Activated CD4-positive, CD25-positive, alpha-beta regulatory T cell treated with anti-CD3 and anti-CD28 coated beads, Interleukin-2, amount 50 U/mL, for 16 hours (primary cell): ENCODE measurements around the gene GJB4.
"Not testable (repeated sequence)": the region's sequence is repeated elsewhere in the genome, so short reads cannot be mapped to it uniquely, and the experiment has no call there.

Source experiments
- DNase-seq: peaks from one replicate; pipeline ENCODE4 v3.0.0-alpha.2; 2020; ENCODE audit warnings: low read depth, low spot score

The GJB4 gene

DNA sequence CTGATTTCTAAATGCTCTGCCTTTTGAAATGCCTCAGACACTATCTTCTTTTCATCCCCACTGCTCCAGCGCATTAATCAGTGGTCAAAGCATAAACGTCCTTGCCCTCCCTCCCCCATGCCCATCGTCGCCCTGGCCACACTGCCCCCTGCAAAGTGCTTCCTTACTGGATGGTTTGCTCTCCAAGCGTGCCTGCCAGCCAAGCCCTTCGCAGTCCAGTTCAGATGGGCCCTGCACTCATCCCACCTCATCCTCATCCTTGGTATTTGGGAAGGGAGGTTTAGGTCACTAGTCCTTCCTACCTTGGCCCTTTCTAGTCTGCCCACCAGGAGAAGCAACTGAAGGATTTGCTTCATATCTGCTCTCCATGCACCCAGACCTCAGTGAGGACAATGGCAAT lies 36.4 kb downstream of the GJB4 start:
- no peak for DNase-seq

DNA sequence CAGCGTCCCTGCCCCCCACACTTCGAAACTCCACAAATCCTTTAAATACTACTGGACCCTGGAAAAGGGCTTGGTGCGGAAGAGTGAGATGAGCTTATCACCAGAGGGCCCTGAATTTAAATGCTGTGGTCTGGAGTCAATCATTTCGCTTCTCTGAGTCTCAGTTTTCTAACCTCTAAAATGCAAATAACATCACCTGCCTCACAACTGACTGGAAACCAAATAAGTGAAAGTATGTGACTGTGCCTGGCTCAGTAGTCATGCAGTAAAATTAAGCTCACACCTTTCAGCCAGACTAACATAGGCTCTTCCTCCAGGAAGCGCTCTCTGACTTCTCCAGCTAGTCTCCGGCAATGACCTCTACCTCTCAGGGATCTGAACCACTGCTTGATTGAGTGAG lies 37.5 kb downstream of the GJB4 start:
- DNase-seq, result no peak

DNA sequence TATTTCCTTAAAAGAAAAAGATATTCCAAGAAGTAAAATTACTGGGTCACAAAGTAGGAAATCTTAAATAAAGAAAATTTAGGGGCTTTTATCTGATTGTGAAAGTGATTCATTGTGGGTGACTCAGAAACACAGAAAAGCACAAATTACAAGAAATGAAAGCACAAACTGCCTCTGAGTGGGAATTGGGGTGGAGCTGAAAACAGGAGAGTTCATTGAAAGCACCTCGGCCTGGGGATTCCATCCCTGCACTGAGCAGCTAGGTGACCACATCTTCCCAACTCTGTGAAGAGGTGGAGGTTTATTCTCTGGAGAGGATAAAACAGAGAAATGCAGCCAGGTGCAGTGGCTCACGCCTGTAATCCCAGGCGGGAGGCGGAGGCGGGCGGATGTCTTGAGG lies 40.7 kb downstream of the GJB4 start:
- no peak for DNase-seq

DNA sequence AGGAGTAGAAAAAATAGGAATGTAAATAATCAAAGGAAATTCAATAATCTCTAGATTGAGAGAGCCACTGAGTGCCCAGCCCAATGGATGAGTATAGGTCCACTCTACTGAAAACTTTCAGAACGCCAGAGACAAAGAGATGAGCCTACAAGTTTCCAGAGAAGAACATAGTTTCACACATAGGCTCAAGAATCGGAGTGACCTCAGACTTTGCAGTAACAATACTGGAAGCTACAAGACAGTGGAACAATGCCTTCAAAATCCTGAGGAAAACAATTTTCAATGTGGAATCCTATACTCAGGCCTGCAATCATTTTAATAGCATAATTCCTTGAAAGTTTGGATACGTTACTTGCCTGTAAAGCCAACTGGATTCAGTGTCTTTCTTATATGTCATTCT lies 44.2 kb downstream of the GJB4 start:
- no peak for DNase-seq

DNA sequence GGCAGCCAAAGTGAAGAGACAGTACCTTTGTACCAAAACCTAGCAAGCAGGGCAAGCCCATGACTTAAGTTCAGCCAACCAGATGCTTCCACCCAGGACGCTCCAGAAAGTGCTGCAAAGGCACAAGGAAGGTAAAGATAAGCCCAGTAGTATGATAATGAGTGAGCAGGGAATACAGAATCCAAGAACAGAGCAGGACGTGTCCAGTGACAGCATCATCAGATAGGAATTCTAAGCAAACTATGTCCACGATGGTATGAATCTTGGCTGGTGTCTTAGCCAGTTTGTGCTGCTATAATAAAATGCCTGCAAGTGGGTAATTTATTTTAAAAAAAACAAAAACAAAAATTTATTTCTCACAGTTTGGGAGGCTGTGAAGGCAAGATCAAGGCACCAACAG lies 46.9 kb downstream of the GJB4 start:
- no peak for DNase-seq

DNA sequence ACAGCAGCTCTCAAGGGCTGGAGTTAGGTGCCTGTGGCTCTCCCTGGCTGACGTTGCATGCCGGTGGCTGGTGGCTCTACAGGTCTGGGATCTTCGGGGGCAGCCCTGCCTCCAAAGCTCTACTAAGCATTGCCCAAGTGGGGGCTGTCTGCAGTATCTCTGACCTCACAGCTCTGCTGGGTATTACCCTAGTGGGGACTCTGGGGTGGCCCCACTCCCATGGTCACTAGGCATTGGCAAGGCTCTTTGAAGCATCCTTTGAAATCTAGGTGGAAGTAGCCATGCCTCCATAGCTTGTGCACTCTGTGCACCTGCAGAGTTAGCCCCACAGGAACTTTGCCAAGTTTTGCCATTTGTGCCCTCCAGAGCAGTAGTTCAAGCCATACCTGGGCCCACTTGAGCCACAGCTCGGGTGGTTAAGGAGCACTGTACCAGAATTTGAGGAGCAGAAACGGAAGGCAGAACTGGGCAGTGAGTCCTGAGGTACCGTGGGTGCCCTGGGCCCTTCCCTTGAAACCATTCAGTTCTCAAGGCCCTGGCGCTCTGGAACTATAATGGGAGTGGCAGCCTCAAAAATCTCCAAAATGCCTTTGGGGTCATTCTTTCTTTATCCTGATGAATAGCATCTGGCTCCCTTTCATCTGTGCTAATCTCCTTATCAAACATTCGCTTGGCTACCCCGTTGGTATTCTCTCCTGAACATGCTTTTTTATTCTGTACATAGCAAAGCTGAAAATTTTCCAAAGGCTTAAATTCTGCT lies 48.7 kb downstream of the GJB4 start:
- DNase-seq, result no peak

DNA sequence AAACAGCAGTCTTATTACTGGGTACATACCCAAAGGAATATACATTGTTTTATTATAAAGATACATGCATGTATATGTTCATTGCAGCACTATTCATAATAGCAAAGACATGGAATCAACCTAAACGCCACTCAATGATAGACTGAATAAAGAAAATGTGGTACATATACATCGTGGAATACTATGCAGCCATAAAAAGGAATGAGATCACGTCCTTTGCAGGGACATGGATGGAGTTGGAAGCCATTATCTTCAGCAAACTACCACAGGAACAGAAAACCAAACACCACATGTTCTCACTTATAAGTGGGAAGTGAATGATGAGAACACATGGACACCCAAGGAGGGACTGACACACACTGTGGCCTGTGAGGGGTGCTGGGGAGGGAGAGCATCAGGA lies 51.2 kb downstream of the GJB4 start:
- not testable (repeated sequence) for DNase-seq
